H1 (cell line): ENCODE measurements around the gene EN2. TPM values are rescaled to one million over a fixed set of nuclear protein-coding genes. Genes with fewer than 3 reads are reported as not detected.

Experiments
- CTCF ChIA-PET: fragments of 300-600 bp; sonication (Branson Sonifier 250); formaldehyde crosslinking; loops from one replicate; lab custom pipeline; 2021; ENCODE audit not compliant: partially characterized antibody; lab: Charles Lee
- POLR2A ChIA-PET: fragments of 300-600 bp; sonication (Branson Sonifier 250); formaldehyde crosslinking; loops from one replicate; lab custom pipeline; 2021; ENCODE audit warnings: inconsistent platforms; ENCODE audit not compliant: partially characterized antibody; lab: Charles Lee
- DNase-seq, 2 experiments: peaks; one replicate each; pipeline versions ENCODE4 v3.0.0 to v3.0.0-alpha.2; 2010 to 2022; ENCODE audit warnings: low spot score in 2 of 2, low read depth in 1 of 2, mixed read lengths in 1 of 2
- FAIRE-seq: peaks from 2 replicates; lab custom pipeline; 2011; peaks lifted over from hg19 to GRCh38; lab: Jason Lieb, UNC
- H2AFZ ChIP-seq: 2 replicates; pipeline ENCODE4 v1.8.1; 2012; ENCODE audit warnings: low read length, inconsistent platforms
- H2AK5ac ChIP-seq: 2 replicates; pipeline ENCODE4 v1.6.1; 2013; ENCODE audit warnings: low read depth, low read length
- H2BK120ac ChIP-seq: replicated peaks from 2 replicates; pipeline ENCODE3; 2013; ENCODE audit warnings: low read depth, low read length, inconsistent platforms
- H2BK12ac ChIP-seq: 2 replicates; pipeline ENCODE4 v1.6.1; 2013; ENCODE audit warnings: low read depth, low read length
- H2BK15ac ChIP-seq: 2 replicates; pipeline ENCODE4 v1.6.1; 2013; ENCODE audit warnings: low read length
- H2BK20ac ChIP-seq: 2 replicates; pipeline ENCODE4 v1.6.1; 2013; ENCODE audit warnings: low read length
- H2BK5ac ChIP-seq: 2 replicates; pipeline ENCODE4 v1.6.1; 2013; ENCODE audit warnings: low read depth, low read length
- H3K14ac ChIP-seq: 2 replicates; pipeline ENCODE4 v1.6.1; 2013; ENCODE audit warnings: inconsistent platforms; ENCODE audit not compliant: insufficient read length
- H3K18ac ChIP-seq: 2 replicates; pipeline ENCODE4 v1.6.1; 2013; ENCODE audit warnings: low read length; ENCODE audit errors: extremely low read depth
- H3K23ac ChIP-seq: 2 replicates; pipeline ENCODE4 v1.6.1; 2013; ENCODE audit warnings: inconsistent platforms; ENCODE audit not compliant: insufficient read length
- H3K23me2 ChIP-seq: 2 replicates; pipeline ENCODE4 v1.6.1; 2013; ENCODE audit warnings: low read depth, low read length
- H3K27ac ChIP-seq: 2 replicates; pipeline ENCODE4 v1.6.1; 2011; ENCODE audit warnings: low read depth, low read length, inconsistent platforms
- H3K27me3 ChIP-seq, 4 experiments: replicated peaks in 1 of 4; 1 replicate in 1 of 4; 2 replicates in 3 of 4; pipeline versions ENCODE4 v1.6.1 to v1.8.1; 2011 to 2013; ENCODE audit warnings: low read length in 3 of 4, mild to moderate bottlenecking in 3 of 4, inconsistent platforms in 2 of 4, mixed read lengths in 2 of 4, moderate library complexity in 1 of 4; ENCODE audit not compliant: control insufficient read depth in 3 of 4, insufficient read depth in 3 of 4; ENCODE audit errors: extremely low read depth in 1 of 4
- H3K36me3 ChIP-seq, 4 experiments: 2 replicates each; pipeline versions ENCODE4 v1.6.1 to v1.8.1; 2011 to 2013; ENCODE audit warnings: mild to moderate bottlenecking in 4 of 4, low read length in 3 of 4, moderate library complexity in 2 of 4, control low read depth in 1 of 4, inconsistent platforms in 1 of 4; ENCODE audit not compliant: insufficient read depth in 4 of 4, control insufficient read depth in 2 of 4
- H3K4ac ChIP-seq: replicated peaks from 2 replicates; pipeline ENCODE3; 2013; ENCODE audit warnings: low read length, low read depth, mixed read lengths, inconsistent platforms; ENCODE audit not compliant: insufficient read length
- H3K4me1 ChIP-seq, 4 experiments: replicated peaks in 1 of 4; 1 replicate in 1 of 4; 2 replicates in 3 of 4; pipeline versions ENCODE4 v1.6.1 to v1.8.1; 2011 to 2013; ENCODE audit warnings: low read length in 3 of 4, inconsistent platforms in 2 of 4, mixed read lengths in 1 of 4; ENCODE audit not compliant: insufficient read depth in 4 of 4, control insufficient read depth in 3 of 4
- H3K4me2 ChIP-seq, 2 experiments: 2 replicates each; pipeline versions ENCODE4 v1.6.1 to v1.8.1; 2011 to 2013; ENCODE audit warnings: low read depth in 2 of 2, low read length in 2 of 2, control low read depth in 1 of 2, inconsistent platforms in 1 of 2, mild to moderate bottlenecking in 1 of 2; ENCODE audit not compliant: insufficient read depth in 1 of 2
- H3K4me3 ChIP-seq, 4 experiments: fragments of 200-600, 300-600 bp in 1 of 4; sonication (generic), shearing (Covaris generic), sonication (Bioruptor Twin) in 1 of 4; 2 replicates each; pipeline versions ENCODE4 v1.5.1 to v1.8.1; 2011 to 2016; ENCODE audit warnings: low read length in 4 of 4, low read depth in 3 of 4, control low read depth in 2 of 4, inconsistent platforms in 2 of 4, mild to moderate bottlenecking in 2 of 4, mixed read lengths in 1 of 4, moderate library complexity in 1 of 4; ENCODE audit not compliant: insufficient read depth in 2 of 4; ENCODE audit errors: extremely low read depth in 1 of 4
- H3K56ac ChIP-seq: replicated peaks from 2 replicates; pipeline ENCODE3; 2013; ENCODE audit warnings: low read depth, mild to moderate bottlenecking, mixed read lengths, low read length, inconsistent platforms; ENCODE audit not compliant: insufficient read length
- H3K79me1 ChIP-seq: 2 replicates; pipeline ENCODE4 v1.6.1; 2013; ENCODE audit warnings: low read depth, low read length, control low read depth
- H3K79me2 ChIP-seq, 2 experiments: 2 replicates each; pipeline versions ENCODE4 v1.6.1 to v1.8.1; 2012 to 2013; ENCODE audit warnings: low read length in 2 of 2, mild to moderate bottlenecking in 2 of 2, inconsistent platforms in 1 of 2; ENCODE audit not compliant: insufficient read depth in 2 of 2, control insufficient read depth in 1 of 2
- H3K9ac ChIP-seq, 4 experiments: replicated peaks in 1 of 4; 1 replicate in 1 of 4; 2 replicates in 3 of 4; pipeline versions ENCODE4 v1.6.1 to v1.8.1; 2011 to 2013; ENCODE audit warnings: low read depth in 3 of 4, low read length in 3 of 4, control low read depth in 2 of 4, mild to moderate bottlenecking in 2 of 4, moderate library complexity in 2 of 4, inconsistent platforms in 1 of 4; ENCODE audit errors: extremely low read depth in 1 of 4
- H3K9me3 ChIP-seq, 2 experiments: 2 replicates each; pipeline versions ENCODE4 v1.6.1 to v1.8.1; 2012 to 2013; ENCODE audit warnings: mild to moderate bottlenecking in 2 of 2, moderate library complexity in 2 of 2, control low read depth in 1 of 2, inconsistent platforms in 1 of 2, low read depth in 1 of 2, low read length in 1 of 2, mixed read lengths in 1 of 2; ENCODE audit not compliant: insufficient read depth in 2 of 2
- H4K20me1 ChIP-seq, 2 experiments: replicated peaks in 1 of 2; 2 replicates each; pipeline versions ENCODE3 to v1.8.1; 2011 to 2013; ENCODE audit warnings: inconsistent platforms in 2 of 2, low read length in 2 of 2, mild to moderate bottlenecking in 1 of 2; ENCODE audit not compliant: insufficient read depth in 2 of 2, control insufficient read depth in 1 of 2
- H4K5ac ChIP-seq: 2 replicates; pipeline ENCODE4 v1.6.1; 2013; ENCODE audit warnings: low read length, low read depth, mixed read lengths, inconsistent platforms; ENCODE audit not compliant: insufficient read length
- H4K8ac ChIP-seq: 2 replicates; pipeline ENCODE4 v1.8.0; 2013; ENCODE audit warnings: mild to moderate bottlenecking, moderate library complexity, low read length, inconsistent platforms; ENCODE audit not compliant: insufficient read depth; ENCODE audit errors: extremely low read depth
- H4K91ac ChIP-seq: replicated peaks from 2 replicates; pipeline ENCODE3; 2013; ENCODE audit warnings: low read length, mixed read lengths, inconsistent platforms; ENCODE audit not compliant: insufficient read length
- ASH2L ChIP-seq: fragments of 200-600, 300-600 bp; sonication (generic); IDR thresholded peaks from one replicate; pipeline ENCODE4 v1.7.1; 2017; ENCODE audit warnings: low read length
- BCL11A ChIP-seq, 2 experiments: IDR thresholded peaks; one replicate each; pipeline ENCODE4 v1.6.1; 2011; ENCODE audit warnings: low read depth in 2 of 2, low read length in 2 of 2, mild to moderate bottlenecking in 2 of 2
- BRCA1 ChIP-seq: IDR thresholded peaks from 2 replicates; pipeline ENCODE4 v1.6.1; 2012; ENCODE audit warnings: low read depth, low read length, improper control_type of control experiment
- EZH2 ChIP-seq: fragments of 200-600 bp; sonication (generic); IDR thresholded peaks from 2 replicates; pipeline ENCODE4 v1.7.1; 2012; ENCODE audit warnings: low read depth, mild to moderate bottlenecking, moderate library complexity, low read length, inconsistent platforms; ENCODE audit not compliant: severe bottlenecking
- KDM4A ChIP-seq: IDR thresholded peaks from one replicate; pipeline ENCODE4 v1.7.1; 2012; ENCODE audit warnings: low read depth, mild to moderate bottlenecking, moderate library complexity, low read length, inconsistent platforms; ENCODE audit not compliant: severe bottlenecking
- KDM5A ChIP-seq: fragments of 200-600 bp; IDR thresholded peaks from 2 replicates; pipeline ENCODE4 v1.7.1; 2012; ENCODE audit warnings: mild to moderate bottlenecking, low read length, inconsistent platforms, mixed read lengths
- NRF1 ChIP-seq: IDR thresholded peaks from 2 replicates; pipeline ENCODE4 v1.6.1; 2011; ENCODE audit warnings: mild to moderate bottlenecking, low read depth, low read length, improper control_type of control experiment
- PHF8 ChIP-seq: fragments of 200-600 bp; sonication (generic); conservative IDR thresholded peaks from 2 replicates; pipeline ENCODE4 v1.7.1; 2012; ENCODE audit warnings: low read depth, mild to moderate bottlenecking, inconsistent platforms, low read length, moderate library complexity
- POLR2AphosphoS5 ChIP-seq: IDR thresholded peaks from 2 replicates; pipeline ENCODE4 v1.6.1; 2011; ENCODE audit warnings: low read depth, low read length
- POU5F1 ChIP-seq: IDR thresholded peaks from 2 replicates; pipeline ENCODE4 v1.6.1; 2011; ENCODE audit warnings: low read depth, mild to moderate bottlenecking, low read length, moderate library complexity
- RXRA ChIP-seq: IDR thresholded peaks from 2 replicates; pipeline ENCODE4 v1.6.1; 2011; ENCODE audit warnings: low read depth, mild to moderate bottlenecking, low read length, moderate library complexity; ENCODE audit not compliant: insufficient read depth
- SP2 ChIP-seq: IDR thresholded peaks from 2 replicates; pipeline ENCODE4 v1.6.1; 2012; ENCODE audit warnings: mild to moderate bottlenecking, low read length, inconsistent platforms
- SP4 ChIP-seq: IDR thresholded peaks from 2 replicates; pipeline ENCODE4 v1.6.1; 2012; ENCODE audit warnings: low read length, inconsistent platforms
- WGBS, 2 experiments: shearing (Covaris generic) in 1 of 2; methylation state at CpG; one replicate each; pipeline versions ENCODE4 v1.1.6 to v1.1.7; 2013 to 2015; ENCODE audit warnings: low lambda C conversion rate in 2 of 2, mixed read lengths in 2 of 2, inconsistent platforms in 1 of 2, low coverage in 1 of 2, missing lambda C conversion rate in 1 of 2; ENCODE audit not compliant: insufficient replicate concordance in 2 of 2, insufficient coverage in 1 of 2, insufficient read length in 1 of 2; ENCODE audit errors: extremely low coverage in 1 of 2, missing lambda C conversion rate in 1 of 2; 5-methylcytosine and 5-hydroxymethylcytosine counted together
- polyA plus RNA-seq, 7 experiments: library from polyadenylated mRNA; depleted of rRNA in 3 of 7; stranded (reverse) in 5 of 7; unstranded in 2 of 7; fragments of >200 nt in 5 of 7; fragments of 200-250 nt in 2 of 7; gene quantifications; 1 replicate in 5 of 7; 2 replicates in 1 of 7; 4 replicates in 1 of 7; pipeline versions ENCODE4 v1.2.1 to v1.2.3, GENCODE V29; 2011 to 2013; ENCODE audit warnings: missing spikeins in 2 of 7, mixed read lengths in 2 of 7
- total RNA-seq: library from RNA; stranded (reverse); fragmentation: NEBNext Ultra II Directional; extraction: Animal tissue kit (Norgen Biotek cat#: 25700); gene quantifications from 2 replicates; pipeline ENCODE4 v1.2.1, GENCODE V29; 2021
- TF ChIP-seq, protein P1 (sequence below): IDR thresholded peaks from 2 replicates; pipeline ENCODE4 v1.6.1; 2011; ENCODE audit warnings: low read length, improper control_type of control experiment

EN2 gene
- total and polyA plus RNA-seq, 2 of the 8 experiments (the other 6 are each of a cell fraction or from before 2014, with no cell fraction given): not detected

DNA sequence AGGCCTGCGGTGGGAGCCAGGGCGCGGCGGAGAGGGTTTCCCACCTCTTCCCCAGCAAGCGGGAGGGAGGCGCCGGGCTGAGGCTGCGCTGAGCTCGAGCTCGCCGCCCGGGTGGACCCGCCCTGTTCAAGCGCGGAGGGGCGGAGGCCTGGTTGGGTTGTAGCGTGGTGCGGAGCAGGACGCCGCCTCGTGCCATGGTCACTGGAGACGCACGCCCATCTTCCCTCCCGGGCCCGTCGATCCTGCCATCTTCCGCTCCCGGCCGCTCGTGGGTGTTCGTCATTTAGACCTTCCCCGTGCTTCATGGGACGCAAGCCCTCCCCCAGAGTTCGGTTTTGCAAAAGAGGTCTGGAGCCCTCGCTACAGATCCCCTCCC is 9.3 kb upstream of the EN2 start:
- no peak overlapping the region for H3K14ac ChIP-seq
- no peaks in the 10 kb centered on the region for H3K79me2 ChIP-seq
- H3K4me1 ChIP-seq: peaks cover 0 to 17% (median 12%) of the 10 kb centered on the region in 4 experiments; a peak in 6 of 7 replicates
- CTCF ChIA-PET: interaction anchor here (0.6 to 7.1 kb wide), 5 partner anchors 18 to 69 kb away, joined by 3 to 81 read pairs (median 4); no protein-coding TSS in a partner anchor
- H3K4ac ChIP-seq: no peak overlapping the region
- H3K56ac ChIP-seq: no peak overlapping the region
- no peaks in the 10 kb centered on the region; the same call in 1 of the 2 replicates for H3K79me1 ChIP-seq
- peaks cover 18 to 26% of the 10 kb centered on the region in 2 experiments for H4K20me1 ChIP-seq
- peak overlapping the region; percentile 5 to 53 (median 22); a peak in 5 of 8 replicates for H3K4me3 ChIP-seq
- no peak overlapping the region for H2AK5ac ChIP-seq
- no peak overlapping the region for H3K27ac ChIP-seq
- peak overlapping the region; percentile 60 to 74 for H3K4me2 ChIP-seq
- FAIRE-seq (no peak), DNase-seq (peak in 1 of 2 experiments; percentile 71)
- no peaks in the 10 kb centered on the region for H3K36me3 ChIP-seq
- H4K5ac ChIP-seq: no peak overlapping the region
- H3K9me3 ChIP-seq: no peaks in the 10 kb centered on the region
- no peak overlapping the region for H2BK15ac ChIP-seq
- no peak overlapping the region for H2AFZ ChIP-seq
- no peak overlapping the region for H2BK5ac ChIP-seq
- no peak overlapping the region for H2BK120ac ChIP-seq
- H2BK20ac ChIP-seq: no peak overlapping the region
- peaks cover 70 to 94% (median 86%) of the 10 kb centered on the region in 4 experiments for H3K27me3 ChIP-seq
- POLR2A ChIA-PET: interaction anchor here (1.0 to 1.8 kb wide), 2 partner anchors 10 to 76 kb away, joined by 3 to 5 read pairs; no protein-coding TSS in a partner anchor
- WGBS, 2 experiments: 1% methylated on average over 34 of the region's 35 CpGs; no CpG with 5 or more reads in 1 of the 2 experiments
- no peak overlapping the region for H4K8ac ChIP-seq
- no peak overlapping the region for H2BK12ac ChIP-seq
- H3K23me2 ChIP-seq: peaks cover 2% of the 10 kb centered on the region; the same call in 1 of the 2 replicates
- H3K23ac ChIP-seq: no peak overlapping the region
- no peak overlapping the region for H3K9ac ChIP-seq
- H4K91ac ChIP-seq: no peak overlapping the region
- H3K18ac ChIP-seq: no peak overlapping the region
- TF ChIP-seq RXRA: no peak
- no peak for TF ChIP-seq POU5F1
- no peak for TF ChIP-seq BCL11A (IDR thresholded peaks at IDR 0.05; ENCODE audit: low read depth in 2 of 2, low read length in 2 of 2)
- TF ChIP-seq BRCA1: no peak
- no peak for TF ChIP-seq KDM5A
- no peak for TF ChIP-seq ASH2L
- TF ChIP-seq POLR2AphosphoS5: no peak
- no peak for TF ChIP-seq SP2
- no peak for TF ChIP-seq PHF8
- peak; percentile 73 for TF ChIP-seq EZH2
- TF ChIP-seq KDM4A: peak; percentile 18
- no peak for TF ChIP-seq NRF1
- TF ChIP-seq SP4: no peak
- TF ChIP-seq, protein P1, sequence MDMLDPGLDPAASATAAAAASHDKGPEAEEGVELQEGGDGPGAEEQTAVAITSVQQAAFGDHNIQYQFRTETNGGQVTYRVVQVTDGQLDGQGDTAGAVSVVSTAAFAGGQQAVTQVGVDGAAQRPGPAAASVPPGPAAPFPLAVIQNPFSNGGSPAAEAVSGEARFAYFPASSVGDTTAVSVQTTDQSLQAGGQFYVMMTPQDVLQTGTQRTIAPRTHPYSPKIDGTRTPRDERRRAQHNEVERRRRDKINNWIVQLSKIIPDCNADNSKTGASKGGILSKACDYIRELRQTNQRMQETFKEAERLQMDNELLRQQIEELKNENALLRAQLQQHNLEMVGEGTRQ: no peak
